Measurements from ENCODE around the gene APOB.

Gene APOB

GRCh38 chr2:21005111-21005699 lies 38.7 kb downstream of the APOB start:
- Histone ChIP-seq H4K20me1 (ENCODE audit: insufficient read depth, low read length) (no peaks in the 10 kb centered on the region), H3K4me3 (ENCODE audit: low read depth, low read length, poor library complexity, severe bottlenecking) (no peak overlapping the region), H3K79me2 (ENCODE audit: insufficient read depth, low read length) (no peaks in the 10 kb centered on the region), H3K9ac (ENCODE audit: low read length) (no peak overlapping the region), H3K27me3 (ENCODE audit: insufficient read depth, low read length) (0 out of 2 replicates have a peak, but pooled peaks cover 3% of the 10 kb centered on the region), H3K4me1 (ENCODE audit: insufficient read depth, low read length, severe bottlenecking) (no peaks in the 10 kb centered on the region), H3K4me2 (ENCODE audit: low read length) (no peak overlapping the region), H3F3A (ENCODE audit: insufficient read depth, low read length) (no peaks in the 10 kb centered on the region), H3K9me2 (ENCODE audit: low read depth, low read length) (no peaks in the 10 kb centered on the region), H3K27ac (ENCODE audit: low read depth, low read length, poor library complexity, severe bottlenecking) (no peak overlapping the region), H3K9me3 (ENCODE audit: low read length) (no peaks in the 10 kb centered on the region), H3K36me3 (ENCODE audit: insufficient read depth, low read length) (no peaks in the 10 kb centered on the region), H2AFZ (ENCODE audit: low read length) (no peak overlapping the region)
- no peak for TF ChIP-seq EZH2 (IDR thresholded peaks at IDR 0.05; ENCODE audit: borderline replicate concordance, low read length)
- TF ChIP-seq, protein P1, sequence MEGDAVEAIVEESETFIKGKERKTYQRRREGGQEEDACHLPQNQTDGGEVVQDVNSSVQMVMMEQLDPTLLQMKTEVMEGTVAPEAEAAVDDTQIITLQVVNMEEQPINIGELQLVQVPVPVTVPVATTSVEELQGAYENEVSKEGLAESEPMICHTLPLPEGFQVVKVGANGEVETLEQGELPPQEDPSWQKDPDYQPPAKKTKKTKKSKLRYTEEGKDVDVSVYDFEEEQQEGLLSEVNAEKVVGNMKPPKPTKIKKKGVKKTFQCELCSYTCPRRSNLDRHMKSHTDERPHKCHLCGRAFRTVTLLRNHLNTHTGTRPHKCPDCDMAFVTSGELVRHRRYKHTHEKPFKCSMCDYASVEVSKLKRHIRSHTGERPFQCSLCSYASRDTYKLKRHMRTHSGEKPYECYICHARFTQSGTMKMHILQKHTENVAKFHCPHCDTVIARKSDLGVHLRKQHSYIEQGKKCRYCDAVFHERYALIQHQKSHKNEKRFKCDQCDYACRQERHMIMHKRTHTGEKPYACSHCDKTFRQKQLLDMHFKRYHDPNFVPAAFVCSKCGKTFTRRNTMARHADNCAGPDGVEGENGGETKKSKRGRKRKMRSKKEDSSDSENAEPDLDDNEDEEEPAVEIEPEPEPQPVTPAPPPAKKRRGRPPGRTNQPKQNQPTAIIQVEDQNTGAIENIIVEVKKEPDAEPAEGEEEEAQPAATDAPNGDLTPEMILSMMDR (IDR thresholded peaks at IDR 0.05; ENCODE audit: low read length): no peak

GRCh38 chr2:21004181-21004572 lies 39.7 kb downstream of the APOB start:
- H3K4me2 ChIP-seq (ENCODE audit: low read length): no peak overlapping the region
- H3K4me1 ChIP-seq (ENCODE audit: insufficient read depth, low read length, severe bottlenecking): no peaks in the 10 kb centered on the region
- H3K9ac ChIP-seq (ENCODE audit: low read length): no peak overlapping the region
- H3K9me3 ChIP-seq (ENCODE audit: low read length): no peaks in the 10 kb centered on the region
- no peaks in the 10 kb centered on the region for H3K36me3 ChIP-seq (ENCODE audit: insufficient read depth, low read length)
- 0 out of 2 replicates have a peak, but pooled peaks cover 3% of the 10 kb centered on the region for H3K27me3 ChIP-seq (ENCODE audit: insufficient read depth, low read length)
- H3K27ac ChIP-seq (ENCODE audit: low read depth, low read length, poor library complexity, severe bottlenecking): no peak overlapping the region
- H3K4me3 ChIP-seq (ENCODE audit: low read depth, low read length, poor library complexity, severe bottlenecking): no peak overlapping the region
- no peaks in the 10 kb centered on the region for H3F3A ChIP-seq (ENCODE audit: insufficient read depth, low read length)
- no peaks in the 10 kb centered on the region for H3K79me2 ChIP-seq (ENCODE audit: insufficient read depth, low read length)
- H2AFZ ChIP-seq (ENCODE audit: low read length): no peak overlapping the region
- TF ChIP-seq EZH2 (IDR thresholded peaks at IDR 0.05; ENCODE audit: borderline replicate concordance, low read length): no peak
- TF ChIP-seq, protein P1 (IDR thresholded peaks at IDR 0.05; ENCODE audit: low read length): no peak
- no peaks in the 10 kb centered on the region for H4K20me1 ChIP-seq (ENCODE audit: insufficient read depth, low read length)
- no peaks in the 10 kb centered on the region for H3K9me2 ChIP-seq (ENCODE audit: low read depth, low read length)

GRCh38 chr2:21003572-21004180 lies 40.2 kb downstream of the APOB start:
- 0 out of 2 replicates have a peak, but pooled peaks cover 3% of the 10 kb centered on the region for H3K27me3 ChIP-seq (ENCODE audit: insufficient read depth, low read length)
- H3K4me2 ChIP-seq (ENCODE audit: low read length): no peak overlapping the region
- H2AFZ ChIP-seq (ENCODE audit: low read length): no peak overlapping the region
- TF ChIP-seq, protein P1 (IDR thresholded peaks at IDR 0.05; ENCODE audit: low read length): no peak
- TF ChIP-seq EZH2 (IDR thresholded peaks at IDR 0.05; ENCODE audit: borderline replicate concordance, low read length): no peak
- no peaks in the 10 kb centered on the region for H3F3A ChIP-seq (ENCODE audit: insufficient read depth, low read length)
- no peaks in the 10 kb centered on the region for H3K9me2 ChIP-seq (ENCODE audit: low read depth, low read length)
- H3K9me3 ChIP-seq (ENCODE audit: low read length): no peaks in the 10 kb centered on the region
- no peaks in the 10 kb centered on the region for H3K36me3 ChIP-seq (ENCODE audit: insufficient read depth, low read length)
- no peak overlapping the region for H3K27ac ChIP-seq (ENCODE audit: low read depth, low read length, poor library complexity, severe bottlenecking)
- no peak overlapping the region for H3K4me3 ChIP-seq (ENCODE audit: low read depth, low read length, poor library complexity, severe bottlenecking)
- no peaks in the 10 kb centered on the region for H3K4me1 ChIP-seq (ENCODE audit: insufficient read depth, low read length, severe bottlenecking)
- H3K79me2 ChIP-seq (ENCODE audit: insufficient read depth, low read length): no peaks in the 10 kb centered on the region
- H3K9ac ChIP-seq (ENCODE audit: low read length): no peak overlapping the region
- H4K20me1 ChIP-seq (ENCODE audit: insufficient read depth, low read length): no peaks in the 10 kb centered on the region

Data from OCI-LY1 (cell line).